ENCODE measurements around the gene HOXA5.

The HOXA5 gene

DNA sequence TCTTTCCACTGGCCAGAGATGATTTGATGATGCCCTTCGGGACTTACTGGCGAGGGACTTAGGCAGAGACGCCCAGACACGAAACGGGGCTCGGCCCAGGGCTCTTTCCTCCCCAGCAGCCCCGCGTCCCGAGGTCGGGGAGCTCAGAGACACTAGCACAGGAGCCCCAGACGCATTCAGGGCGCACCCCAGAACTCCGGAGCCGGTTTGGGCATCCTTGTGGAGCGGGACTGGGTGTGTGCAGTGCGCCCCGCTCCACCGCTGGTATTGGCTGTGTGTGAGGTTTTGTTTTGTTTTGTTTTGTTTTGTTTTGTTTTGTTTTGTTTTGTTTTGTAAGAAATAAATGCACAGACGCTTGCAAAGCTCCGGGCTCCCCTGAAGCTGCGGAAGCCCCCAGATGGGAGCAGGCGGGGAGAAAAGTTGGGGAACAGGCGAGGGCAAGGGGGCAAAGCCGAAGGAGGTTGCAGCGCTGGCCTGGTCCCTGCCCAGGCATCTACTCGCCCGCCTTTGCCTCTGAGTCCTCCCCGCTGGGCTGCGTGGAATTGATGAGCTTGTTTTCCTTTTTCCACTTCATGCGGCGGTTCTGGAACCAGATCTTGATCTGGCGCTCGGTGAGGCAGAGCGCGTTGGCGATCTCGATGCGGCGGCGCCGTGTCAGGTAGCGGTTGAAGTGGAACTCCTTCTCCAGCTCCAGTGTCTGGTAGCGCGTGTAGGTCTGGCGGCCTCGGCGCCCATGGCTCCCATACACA, 1.9 kb upstream of the HOXA5 start:
- H3K4me3 ChIP-seq (replicated peaks in 1 of 2; ENCODE audit: low read depth in 2 of 2, low read length in 2 of 2): no peak overlapping the region

DNA sequence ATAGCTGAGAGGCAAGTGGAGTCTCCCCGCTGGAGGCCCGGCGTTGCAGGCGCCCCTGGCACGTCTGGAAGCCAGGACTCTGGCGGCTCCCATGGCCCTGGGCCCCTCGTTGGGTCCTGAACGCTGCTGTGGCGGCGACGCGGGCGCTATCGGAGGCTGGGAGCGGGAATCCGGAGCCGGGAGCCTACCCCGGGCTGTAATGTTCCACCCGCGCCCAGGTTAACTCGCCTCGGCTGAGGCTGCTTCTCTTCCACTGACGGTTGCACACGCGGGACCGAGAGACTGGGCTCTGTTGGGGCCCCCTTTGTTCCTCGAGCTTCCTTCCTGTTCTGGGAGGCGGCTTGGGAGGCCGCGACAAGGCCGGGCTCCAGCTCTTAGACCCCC, 1.3 kb upstream of the HOXA5 start:
- H3K4me3 ChIP-seq (replicated peaks in 1 of 2; ENCODE audit: low read depth in 2 of 2, low read length in 2 of 2): no peak overlapping the region
- TF ChIP-seq, protein P1, sequence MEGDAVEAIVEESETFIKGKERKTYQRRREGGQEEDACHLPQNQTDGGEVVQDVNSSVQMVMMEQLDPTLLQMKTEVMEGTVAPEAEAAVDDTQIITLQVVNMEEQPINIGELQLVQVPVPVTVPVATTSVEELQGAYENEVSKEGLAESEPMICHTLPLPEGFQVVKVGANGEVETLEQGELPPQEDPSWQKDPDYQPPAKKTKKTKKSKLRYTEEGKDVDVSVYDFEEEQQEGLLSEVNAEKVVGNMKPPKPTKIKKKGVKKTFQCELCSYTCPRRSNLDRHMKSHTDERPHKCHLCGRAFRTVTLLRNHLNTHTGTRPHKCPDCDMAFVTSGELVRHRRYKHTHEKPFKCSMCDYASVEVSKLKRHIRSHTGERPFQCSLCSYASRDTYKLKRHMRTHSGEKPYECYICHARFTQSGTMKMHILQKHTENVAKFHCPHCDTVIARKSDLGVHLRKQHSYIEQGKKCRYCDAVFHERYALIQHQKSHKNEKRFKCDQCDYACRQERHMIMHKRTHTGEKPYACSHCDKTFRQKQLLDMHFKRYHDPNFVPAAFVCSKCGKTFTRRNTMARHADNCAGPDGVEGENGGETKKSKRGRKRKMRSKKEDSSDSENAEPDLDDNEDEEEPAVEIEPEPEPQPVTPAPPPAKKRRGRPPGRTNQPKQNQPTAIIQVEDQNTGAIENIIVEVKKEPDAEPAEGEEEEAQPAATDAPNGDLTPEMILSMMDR (IDR thresholded peaks at IDR 0.05; ENCODE audit: low read depth, low read length): no peak

More for the DNA sequence above, 1.9 kb upstream of the HOXA5 start:
- TF ChIP-seq, protein P1 (IDR thresholded peaks at IDR 0.05; ENCODE audit: low read depth, low read length): no peak
- DNase-seq (ENCODE audit: low read depth in 2 of 2): no peak

DNA sequence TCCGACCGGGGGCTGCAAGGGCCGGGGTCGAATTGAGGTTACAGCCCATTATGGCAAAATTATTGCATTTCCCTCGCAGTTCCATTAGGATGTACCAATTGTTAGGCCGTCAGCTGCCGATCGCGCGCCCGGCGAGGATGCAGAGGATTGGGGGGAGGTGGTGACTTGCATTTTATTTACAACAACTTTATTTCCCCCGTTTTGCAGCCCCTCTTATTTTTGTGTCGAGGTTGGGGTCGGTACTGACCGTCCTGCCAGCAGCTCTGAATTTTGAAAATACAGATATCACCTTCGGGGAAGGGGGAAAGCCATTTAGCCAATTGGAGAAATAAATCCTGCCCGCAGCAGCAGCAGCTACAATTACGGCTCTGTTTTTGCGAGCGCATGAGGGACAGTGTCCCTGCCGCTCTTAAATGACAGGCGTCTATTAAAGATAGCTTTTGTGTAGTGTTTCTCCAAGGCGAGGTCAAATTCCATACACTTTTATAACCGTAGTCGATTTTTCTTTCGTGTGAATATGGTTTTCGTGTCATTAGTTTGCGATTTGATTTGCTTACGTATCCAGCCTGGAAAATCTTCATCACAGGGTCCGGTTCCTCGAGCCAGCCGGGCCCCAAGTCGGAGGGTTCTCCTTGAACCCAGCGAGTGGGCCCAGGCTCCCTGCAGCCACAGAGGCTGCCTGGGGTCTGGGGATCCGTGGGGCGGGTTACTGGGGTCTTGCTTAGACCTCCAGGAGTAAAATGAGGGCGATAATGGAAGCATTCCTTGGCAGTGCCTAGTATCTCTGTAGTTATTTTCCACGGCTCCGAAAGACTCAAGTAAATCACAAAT, 684 bp upstream of the HOXA5 start:
- DNase-seq (ENCODE audit: low read depth in 2 of 2): no peak
- no peak overlapping the region for H3K4me3 ChIP-seq (replicated peaks in 1 of 2; ENCODE audit: low read depth in 2 of 2, low read length in 2 of 2)
- TF ChIP-seq, protein P1 (IDR thresholded peaks at IDR 0.05; ENCODE audit: low read depth, low read length): no peak

More for the DNA sequence above, 1.3 kb upstream of the HOXA5 start:
- DNase-seq (ENCODE audit: low read depth in 2 of 2): no peak

DNA sequence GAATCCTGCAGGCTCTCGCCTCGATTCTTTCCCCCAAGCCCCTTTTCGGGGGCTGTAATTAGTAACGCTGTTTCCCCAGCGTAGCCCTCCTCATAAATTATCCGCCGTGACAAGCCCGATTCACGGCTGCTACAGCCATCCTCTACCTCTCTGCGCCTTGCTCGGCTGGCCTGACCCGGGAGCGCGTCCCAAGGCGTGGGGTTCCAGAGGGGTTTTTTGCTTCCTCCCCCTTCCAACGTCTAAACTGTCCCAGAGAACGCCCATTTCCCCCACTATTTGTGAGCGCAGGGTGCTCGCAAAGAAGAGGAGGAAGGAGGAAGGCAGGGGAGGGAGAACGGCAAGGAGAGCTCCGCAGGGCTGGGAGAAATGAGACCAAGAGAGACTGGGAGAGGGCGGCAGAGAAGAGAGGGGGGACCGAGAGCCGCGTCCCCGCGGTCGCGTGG, 880 bp downstream of the HOXA5 start:
- H3K4me3 ChIP-seq (replicated peaks in 1 of 2; ENCODE audit: low read depth in 2 of 2, low read length in 2 of 2): peak overlapping the region; percentile 21 to 36
- TF ChIP-seq, protein P1 (IDR thresholded peaks at IDR 0.05; ENCODE audit: low read depth, low read length): no peak
- DNase-seq (ENCODE audit: low read depth in 2 of 2): no peak

DNA sequence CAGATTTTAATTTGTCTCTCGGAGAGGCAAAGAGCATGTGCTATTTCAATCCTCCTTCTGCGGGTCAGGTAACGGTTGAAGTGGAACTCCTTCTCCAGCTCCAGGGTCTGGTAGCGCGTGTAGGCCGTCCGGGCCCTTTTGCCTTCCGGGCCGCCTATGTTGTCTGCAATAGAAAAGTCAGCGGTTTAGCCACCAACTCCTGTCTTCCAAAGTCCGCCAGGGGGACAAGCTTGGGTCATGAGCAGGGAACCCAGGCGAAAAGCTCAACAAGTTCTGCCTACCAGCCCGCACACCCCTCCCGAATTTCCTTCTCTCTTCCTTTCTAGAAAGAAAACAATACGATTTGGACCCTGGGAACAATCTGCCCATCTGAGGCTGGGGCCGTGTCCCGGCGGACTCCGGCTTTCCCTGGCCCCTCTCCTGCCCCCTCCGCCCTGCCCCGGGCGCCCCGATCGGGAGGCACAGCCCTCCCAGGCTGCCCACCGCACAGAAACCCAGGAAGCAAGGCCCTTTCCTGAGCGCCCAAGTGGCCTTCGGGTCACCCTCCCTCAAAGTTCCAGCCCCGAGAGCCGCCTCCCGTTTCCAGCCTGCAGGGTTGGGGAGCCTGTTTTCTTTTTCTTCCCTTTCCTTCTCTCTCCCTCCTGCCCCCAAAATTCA, 1.4 kb downstream of the HOXA5 start:
- no peak for DNase-seq (ENCODE audit: low read depth in 2 of 2)
- peak overlapping the region; percentile 21 to 36 for H3K4me3 ChIP-seq (replicated peaks in 1 of 2; ENCODE audit: low read depth in 2 of 2, low read length in 2 of 2)
- TF ChIP-seq, protein P1 (IDR thresholded peaks at IDR 0.05; ENCODE audit: low read depth, low read length): no peak

DNA sequence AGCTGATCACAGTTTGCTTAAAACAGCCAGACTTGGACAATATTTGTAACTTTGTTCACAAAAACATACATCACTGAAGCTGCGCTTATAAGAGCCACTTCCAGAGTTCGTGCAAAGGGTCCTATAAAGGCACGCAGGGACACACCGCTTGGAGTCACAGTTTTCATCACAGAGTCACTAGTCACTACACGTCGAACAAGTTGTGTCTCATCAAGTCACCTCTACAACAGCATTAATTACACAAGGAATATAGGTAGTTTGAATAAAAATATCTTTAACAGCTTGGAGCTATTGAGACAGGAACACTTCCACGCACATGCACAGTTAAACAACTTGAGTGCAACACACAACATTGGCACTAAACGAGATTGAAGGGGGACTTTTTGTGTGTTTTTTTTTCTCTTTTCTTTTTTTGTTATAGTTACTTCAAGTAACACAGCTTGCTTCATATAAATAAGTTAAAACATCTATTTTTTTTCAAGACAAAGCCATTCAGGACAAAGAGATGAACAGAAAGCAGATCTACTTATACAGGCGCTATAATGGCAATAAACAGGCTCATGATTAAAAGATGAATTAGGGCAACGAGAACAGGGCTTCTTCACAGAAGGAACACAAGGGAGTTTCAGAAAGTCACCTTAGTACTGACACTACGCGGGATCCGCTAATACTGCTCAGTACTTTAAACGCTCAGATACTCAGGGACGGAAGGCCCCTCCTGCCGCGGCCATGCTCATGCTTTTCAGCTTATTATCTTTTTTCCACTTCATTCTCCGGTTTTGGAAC, 2.2 kb downstream of the HOXA5 start:
- no peak overlapping the region for H3K4me3 ChIP-seq (replicated peaks in 1 of 2; ENCODE audit: low read depth in 2 of 2, low read length in 2 of 2)
- no peak for DNase-seq (ENCODE audit: low read depth in 2 of 2)
- TF ChIP-seq, protein P1 (IDR thresholded peaks at IDR 0.05; ENCODE audit: low read depth, low read length): no peak

Data from cardiac fibroblast (primary cell).